GM21825 (cell line): Measurements from ENCODE around the gene KDM3B.
A peak's percentile ranks its signal among the peaks of the same experiment; 100 is the strongest.
"Not testable (repeated sequence)": the region's sequence is repeated elsewhere in the genome, so short reads cannot be mapped to it uniquely, and the experiment has no call there.

ENCODE experiments used
- ATAC-seq: cut with Tn5 transposase; IDR thresholded peaks from one replicate; pipeline ENCODE4 v1.9.1; 2021; ENCODE audit warnings: mild to moderate bottlenecking, moderate library complexity; ENCODE audit not compliant: unreplicated experiment

Gene KDM3B

DNA sequence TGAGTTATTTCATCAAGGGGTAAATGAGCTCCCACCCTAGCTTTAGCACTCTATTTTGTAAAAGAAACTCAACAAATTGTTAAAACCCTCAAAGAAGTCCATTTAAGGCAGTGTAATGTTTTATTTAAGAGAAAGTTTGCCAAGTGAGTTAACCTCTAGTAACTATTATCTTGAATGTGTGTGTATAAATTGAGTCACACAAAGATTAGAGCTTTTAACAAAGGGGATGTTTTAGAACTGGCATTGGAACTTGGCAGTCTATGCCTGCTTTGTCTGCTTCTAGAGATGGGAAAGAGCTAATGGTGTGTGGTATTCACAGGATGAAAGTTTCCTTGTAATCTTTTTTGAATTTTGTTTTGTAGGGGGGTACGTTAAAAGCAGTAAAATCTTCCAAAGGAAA, 33.2 kb downstream of the KDM3B start:
- ATAC-seq: no peak

DNA sequence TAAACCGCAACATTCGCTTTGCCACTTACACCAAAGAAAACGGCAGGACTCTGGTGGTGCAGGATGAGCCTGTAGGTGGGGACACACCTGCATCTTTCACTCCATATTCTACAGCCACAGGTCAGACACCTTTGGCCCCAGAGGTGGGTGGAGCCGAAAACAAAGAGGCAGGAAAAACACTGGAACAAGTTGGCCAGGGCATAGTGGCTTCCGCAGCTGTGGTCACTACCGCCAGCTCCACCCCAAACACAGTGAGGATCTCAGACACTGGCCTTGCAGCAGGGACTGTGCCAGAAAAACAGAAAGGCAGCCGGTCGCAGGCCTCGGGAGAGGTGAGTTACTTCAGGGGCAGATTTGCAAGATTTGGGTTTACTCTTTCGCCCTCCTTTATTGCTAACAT, 33.8 kb downstream of the KDM3B start:
- ATAC-seq: no peak

DNA sequence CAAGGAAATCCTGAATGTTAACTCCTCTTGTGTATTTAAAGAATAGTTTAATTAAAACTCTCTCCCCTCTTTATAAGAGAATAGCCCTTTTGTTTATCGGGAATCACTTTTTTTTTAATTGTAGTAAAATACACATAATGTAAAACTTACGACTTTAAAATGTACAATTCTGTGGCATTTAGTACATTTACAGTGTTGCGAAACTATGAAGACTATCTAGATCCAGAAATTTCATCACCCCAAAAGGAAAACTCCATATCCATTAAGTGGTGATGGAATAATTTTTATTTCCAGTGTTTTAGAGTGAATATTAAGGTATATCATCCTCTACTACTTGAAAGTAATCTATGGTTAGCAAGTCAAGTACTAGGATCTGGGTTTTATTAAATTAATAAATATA, 36.8 kb downstream of the KDM3B start:
- no peak for ATAC-seq

DNA sequence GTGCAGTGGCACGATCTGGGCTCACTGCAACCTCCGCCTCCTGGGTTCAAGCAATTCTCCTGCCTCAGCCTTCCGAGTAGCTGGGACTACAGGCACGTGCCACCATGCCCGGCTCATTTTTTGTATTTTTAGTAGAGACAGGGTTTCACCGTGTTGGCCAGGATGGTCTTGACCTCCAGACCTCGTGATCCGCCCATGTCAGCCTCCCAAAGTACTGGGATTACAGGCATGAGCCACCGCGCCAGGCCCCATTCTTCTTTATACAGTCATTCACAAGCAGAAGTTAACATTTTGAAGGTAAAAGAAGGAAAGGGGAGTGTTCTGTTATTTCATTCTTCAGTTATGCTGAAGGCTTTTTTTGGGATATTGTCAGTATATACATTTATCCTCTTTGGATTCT, 37.4 kb downstream of the KDM3B start:
- not testable (repeated sequence) for ATAC-seq

DNA sequence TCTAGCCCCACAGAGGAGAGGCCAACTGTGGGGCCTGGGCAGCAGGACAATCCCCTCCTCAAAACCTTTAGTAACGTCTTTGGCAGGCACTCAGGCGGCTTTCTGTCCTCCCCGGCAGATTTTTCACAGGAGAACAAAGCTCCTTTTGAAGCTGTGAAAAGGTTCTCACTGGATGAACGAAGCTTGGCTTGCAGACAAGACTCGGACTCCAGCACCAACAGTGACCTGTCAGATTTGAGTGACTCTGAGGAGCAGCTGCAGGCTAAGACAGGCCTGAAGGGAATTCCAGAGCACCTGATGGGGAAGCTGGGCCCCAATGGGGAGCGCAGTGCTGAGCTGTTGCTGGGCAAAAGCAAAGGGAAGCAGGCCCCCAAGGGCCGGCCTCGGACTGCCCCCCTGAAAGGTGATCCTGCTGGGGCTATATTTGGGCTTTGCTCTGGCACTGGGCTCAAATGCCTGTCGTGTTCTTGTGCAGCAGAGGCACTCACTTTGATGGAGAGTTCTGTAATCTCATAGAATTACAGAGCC, 39.4 kb downstream of the KDM3B start:
- no peak for ATAC-seq

DNA sequence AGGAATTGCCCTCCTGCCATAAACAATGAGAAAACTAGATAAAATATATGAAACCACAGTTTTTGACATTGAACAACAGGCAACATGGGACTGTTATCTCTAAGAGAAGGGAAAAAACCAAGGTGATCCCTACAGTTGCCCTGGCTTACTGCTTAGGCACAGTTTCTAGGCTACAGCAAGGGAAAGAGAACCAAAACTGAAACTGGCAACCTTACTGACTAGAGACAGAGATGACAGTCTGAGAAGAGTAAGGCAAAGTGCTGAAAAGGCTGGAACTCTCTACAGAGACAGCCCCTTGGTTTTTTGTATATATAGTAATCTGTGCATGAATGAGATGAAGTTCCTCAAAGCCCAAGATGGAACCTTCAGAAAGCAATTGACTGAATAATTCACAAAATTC, 50.2 kb downstream of the KDM3B start:
- no peak for ATAC-seq

DNA sequence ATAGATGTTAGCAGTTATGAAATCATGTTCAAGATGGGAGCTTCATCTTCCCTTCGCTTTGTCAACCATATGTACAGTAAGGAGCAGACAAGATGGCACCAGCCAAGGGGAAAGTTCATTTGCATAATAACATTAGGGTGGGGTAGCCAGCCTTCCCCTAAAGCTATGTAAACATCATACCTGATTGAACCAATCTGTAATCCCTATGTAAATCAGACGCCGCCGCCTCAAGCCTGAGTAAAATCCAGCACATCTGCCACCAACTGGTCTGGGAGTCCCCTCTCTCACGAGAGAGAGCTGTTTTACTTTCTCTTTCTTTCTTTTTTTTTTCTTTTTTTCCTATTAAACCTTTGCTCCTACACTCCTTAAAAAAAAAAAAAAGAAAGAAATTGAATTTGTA, 55.5 kb downstream of the KDM3B start:
- peak; percentile 81 for ATAC-seq

DNA sequence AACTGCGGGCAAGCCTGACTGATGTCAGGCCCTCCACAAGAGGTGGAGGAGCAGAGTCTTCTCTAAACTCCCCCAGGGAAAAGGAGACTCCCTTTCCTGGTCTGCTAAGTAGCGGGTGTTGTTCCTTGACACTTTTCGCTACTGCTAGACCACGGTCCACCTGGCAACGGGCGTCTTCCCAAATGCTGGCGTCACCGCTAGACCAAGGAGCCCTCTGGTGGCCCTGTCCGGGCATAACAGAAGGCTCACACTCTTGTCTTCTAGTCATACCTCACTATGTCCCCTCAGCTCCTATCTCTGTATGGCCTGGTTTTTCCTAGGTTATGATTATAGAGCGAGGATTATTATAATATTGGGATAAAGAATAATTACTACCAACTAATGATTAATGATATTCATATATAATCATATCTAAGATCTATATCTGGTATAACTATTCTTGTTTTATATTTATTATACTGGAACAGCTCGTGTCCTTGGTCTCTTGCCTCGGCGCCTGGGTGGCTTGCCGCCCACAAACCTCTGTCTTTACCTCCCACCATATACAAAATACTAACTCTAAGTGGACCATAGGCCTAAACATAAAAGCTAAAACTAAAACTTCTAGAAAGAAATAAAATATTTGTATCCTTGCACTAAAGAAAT, 58.6 kb downstream of the KDM3B start:
- ATAC-seq: not testable (repeated sequence)

DNA sequence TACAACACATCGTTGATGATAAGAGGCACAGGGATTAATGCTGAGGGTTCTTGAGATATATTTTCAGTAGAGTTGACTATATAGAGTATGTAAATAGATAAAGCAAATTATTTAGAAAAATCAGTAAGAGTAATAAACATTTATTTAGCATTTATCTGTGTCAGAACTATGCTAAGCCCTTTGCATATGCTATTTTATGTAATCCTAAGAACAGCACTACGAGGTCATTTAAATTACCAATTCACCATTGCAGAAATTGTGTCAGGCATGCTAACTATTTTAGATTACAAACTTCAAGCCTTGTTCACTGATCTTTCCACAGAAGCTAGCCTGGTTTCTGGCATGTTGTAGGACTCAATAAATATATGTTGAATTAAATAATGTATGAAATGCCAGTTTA, 66.0 kb downstream of the KDM3B start:
- ATAC-seq: no peak

DNA sequence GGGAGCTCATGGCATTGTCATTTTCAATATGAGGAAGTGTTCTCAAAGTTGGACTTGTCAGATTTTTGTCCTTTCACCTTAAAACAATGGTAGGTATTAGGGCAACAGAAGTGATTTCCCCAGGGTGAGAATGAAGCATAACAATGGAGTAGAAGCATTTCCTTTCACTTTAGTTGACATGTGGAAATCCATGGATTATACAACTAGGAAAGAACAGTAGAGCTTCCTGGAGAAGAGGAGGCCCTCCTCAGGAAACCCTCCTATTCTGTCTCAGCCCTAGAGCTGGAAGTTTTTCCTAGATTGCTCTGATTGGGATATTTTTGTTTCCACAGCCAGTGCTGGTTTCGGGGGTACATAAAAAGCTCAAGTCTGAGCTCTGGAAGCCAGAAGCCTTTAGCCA, 72.6 kb downstream of the KDM3B start:
- ATAC-seq: no peak

DNA sequence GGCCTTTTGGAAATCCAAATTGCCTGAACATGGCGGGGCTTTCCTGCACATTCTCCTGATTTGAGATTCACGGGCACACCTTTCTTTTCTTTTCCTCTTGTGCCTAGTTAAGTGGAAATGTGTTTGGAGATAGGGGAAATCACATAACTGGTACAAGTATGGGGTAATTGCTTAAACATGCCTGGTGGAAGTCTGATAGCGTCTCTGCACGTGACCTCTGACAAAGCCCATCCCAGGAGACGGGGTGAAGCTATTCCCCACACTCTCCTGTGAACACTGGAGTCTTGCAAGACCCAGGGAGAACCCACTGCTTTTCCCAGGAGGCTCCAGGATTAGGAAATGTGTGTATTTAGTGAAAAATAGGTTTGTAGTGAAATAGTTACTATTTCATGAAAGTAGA, 83.5 kb downstream of the KDM3B start:
- ATAC-seq: no peak

DNA sequence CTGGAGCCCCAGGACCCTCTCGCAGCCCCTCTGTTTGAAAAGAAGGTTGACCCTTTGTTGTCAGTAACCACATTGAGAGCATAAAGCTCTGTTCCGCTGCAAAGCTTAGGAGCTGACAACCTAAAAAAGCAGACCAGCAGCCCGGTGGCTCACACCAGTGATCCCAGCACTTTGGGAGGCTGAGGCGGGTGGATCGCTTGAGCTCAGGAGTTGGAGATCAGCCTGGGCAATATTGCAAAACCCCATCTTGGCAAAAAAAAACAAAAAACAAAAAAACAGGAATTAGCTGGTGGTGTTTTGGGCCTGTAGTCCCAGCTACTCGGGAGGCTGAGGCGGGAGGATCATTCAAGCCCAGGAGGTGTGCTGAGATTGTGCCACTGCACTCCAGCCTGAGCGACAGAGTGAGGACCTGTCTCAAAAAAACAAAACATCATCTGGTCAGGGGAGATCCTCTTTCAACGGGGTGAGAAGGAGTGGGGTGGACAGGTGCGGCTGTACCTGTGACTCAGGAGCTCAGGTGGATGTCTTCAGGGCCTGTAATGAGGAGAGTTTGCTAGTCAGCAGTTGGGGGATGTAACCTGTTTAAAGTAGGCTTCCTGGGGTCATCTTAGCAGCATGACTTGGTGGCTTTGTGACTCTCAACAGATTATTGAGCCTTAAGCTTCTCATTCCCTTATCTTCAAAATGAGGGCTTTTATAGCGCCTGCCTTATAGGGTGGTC, 85.7 kb downstream of the KDM3B start:
- no peak for ATAC-seq

DNA sequence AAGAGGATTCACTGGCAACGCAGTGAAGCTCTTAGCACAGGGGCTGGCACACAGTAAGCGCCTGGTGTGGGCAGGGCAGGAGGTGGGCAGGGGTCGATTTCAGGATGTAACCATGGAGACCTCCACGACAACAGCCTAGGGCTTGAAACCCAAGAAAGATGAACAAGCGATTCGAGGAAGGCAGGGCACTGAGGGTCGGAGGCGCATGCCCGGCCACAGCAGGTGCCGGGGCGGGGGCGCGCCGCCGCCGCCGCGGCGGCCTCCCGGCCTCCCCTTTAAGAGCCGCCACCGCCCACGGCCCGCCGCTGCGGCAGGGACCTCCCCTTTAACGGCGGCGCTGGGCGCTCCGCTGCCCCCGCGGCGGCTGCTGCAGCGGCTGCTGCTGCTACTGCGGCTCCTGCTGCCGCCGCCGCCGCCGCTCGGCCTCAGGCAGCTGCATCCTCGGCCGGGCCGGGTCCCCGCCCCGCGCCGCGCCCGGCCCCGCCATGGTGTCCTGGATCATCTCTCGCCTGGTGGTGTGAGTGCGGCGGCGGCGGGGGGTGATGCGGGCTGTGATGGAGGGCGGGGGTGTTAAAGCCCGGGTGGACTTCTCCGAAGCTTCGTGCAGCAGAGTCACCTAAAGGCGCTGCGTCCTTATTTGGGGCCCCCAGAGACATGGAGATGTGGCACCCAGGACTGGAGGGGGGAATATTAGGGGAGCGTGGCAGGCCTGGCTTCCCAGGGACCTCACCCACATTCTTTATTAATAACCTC, 86.4 kb downstream of the KDM3B start, which contains the start of gene REEP2:
TSS of gene REEP2 (plus strand) at position 334 of the 753 bp plus-strand sequence. CDS start at position 486, 152 bp downstream.
- peak; percentile 68 for ATAC-seq

DNA sequence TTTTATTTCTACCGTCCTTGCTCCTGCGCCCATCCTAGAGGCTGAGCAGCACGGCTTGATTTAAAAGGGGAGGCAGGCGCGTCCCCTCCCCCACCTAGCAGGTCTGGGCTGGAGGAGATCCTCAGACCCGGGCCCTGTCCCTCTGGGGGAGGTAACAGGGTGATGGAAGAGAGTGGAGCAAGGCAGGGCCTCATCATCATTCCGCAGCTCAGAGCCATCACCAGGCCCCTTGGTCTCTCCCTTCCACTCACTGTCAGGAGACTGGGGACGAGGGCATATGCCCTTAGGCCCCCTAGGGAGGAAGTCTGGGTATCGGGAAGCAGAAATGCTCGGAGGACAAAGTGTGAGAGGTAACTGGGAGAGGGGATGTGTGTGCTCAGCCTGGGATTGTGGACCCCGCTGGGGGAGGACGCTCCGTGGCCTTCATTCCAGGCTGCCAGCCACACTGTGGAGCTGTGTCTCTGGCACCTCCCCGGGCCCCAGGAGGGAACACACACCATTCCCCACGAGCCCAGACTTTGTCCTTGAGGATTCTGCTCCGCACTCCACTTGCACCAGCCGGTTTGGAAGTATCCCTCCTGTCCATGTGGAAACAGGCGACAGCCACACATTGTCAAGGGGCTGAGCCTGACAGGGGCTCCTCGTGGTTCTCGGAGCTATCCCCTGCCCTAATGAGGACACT, 87.1 kb downstream of the KDM3B start:
- no peak for ATAC-seq

DNA sequence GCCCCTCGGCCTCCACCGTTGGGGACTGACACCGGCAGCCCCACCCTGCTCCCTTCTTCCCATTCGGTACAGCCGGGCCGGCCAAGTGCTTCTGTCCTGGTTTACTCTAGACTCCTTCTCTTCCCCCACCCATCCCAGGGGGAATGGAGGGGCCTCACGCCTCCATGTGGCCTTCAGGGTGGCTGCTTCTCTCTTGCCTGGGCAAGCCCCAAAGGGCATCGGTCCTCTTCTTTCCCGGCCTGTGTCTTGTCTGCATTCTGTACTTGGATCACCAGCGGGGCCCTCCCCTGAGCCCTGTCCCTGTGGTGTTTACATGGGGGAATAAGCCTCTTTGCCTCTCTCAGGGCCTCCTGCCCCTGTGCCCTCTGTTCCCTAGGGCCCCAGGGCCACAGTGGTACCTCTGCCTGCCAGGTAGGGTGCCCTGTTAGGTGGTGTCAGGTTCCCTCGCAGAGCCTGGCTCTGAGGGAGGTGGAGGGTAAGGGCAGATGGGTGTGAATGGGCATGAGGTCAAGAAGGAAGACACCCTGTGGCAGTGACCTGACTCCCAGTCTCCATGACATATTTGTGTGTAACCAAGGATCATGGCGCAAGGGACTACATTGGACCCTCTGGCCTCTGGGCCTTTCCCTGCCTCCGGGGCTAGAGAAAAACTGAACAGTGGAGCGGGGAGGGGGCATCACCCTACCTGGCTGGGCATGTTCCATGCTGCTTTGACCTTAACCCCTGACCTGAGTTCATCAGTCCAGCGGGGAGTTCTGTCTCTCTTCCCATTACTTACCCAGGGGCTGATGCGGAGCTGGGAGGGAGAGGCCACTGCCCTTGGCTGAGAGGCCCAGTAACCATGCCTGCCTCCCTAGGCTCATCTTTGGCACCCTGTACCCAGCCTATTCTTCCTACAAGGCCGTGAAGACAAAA, 87.9 kb downstream of the KDM3B start:
- no peak for ATAC-seq

DNA sequence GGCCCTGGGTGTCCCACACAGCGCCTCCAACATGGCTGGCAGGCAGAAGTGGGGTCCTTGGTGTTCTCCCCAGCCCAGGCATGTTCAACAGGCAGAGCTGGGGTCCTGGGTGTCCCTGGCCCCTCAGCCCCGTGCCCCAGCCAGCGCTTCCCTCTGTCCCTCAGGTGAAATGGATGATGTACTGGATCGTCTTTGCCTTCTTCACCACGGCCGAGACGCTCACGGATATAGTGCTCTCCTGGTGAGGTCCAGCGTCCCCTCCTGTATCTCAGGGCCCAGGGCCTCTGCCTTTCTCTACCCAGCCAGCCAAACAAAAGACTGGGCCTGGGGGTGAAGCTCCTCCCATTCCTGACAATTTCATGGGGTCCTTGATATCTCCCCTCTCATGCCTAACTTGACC, 88.7 kb downstream of the KDM3B start:
- ATAC-seq: no peak

DNA sequence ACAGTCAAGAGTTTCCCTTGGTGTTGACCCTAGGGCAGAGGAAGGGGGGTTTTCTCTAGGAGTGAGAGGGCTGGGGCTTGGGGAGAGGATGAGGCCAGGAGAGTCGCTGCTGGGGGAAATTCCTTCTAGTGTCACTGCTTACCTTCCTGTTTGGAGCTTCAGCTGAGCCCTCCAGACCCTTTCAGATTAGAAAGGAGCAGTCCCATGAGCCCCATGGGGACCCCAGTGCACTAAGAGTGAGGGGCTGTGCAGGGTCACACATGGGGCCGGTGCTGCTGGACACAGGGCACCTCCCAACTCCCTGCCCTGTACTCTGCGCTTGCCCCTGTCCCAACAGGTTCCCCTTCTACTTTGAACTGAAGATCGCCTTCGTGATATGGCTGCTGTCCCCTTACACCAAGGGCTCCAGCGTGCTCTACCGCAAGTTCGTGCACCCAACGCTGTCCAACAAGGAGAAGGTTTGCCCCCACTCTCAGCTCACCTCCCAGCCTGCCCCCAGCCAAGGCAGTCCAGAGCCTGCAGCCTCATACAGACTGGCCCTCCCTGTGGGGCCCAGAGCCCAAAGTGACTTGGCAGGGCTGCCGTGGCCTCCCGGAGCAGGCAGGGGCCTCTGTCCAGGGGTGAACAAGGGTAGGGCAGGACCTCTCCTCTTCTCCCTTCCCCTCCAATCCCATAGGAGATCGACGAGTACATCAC, 91.7 kb downstream of the KDM3B start:
- no peak for ATAC-seq

DNA sequence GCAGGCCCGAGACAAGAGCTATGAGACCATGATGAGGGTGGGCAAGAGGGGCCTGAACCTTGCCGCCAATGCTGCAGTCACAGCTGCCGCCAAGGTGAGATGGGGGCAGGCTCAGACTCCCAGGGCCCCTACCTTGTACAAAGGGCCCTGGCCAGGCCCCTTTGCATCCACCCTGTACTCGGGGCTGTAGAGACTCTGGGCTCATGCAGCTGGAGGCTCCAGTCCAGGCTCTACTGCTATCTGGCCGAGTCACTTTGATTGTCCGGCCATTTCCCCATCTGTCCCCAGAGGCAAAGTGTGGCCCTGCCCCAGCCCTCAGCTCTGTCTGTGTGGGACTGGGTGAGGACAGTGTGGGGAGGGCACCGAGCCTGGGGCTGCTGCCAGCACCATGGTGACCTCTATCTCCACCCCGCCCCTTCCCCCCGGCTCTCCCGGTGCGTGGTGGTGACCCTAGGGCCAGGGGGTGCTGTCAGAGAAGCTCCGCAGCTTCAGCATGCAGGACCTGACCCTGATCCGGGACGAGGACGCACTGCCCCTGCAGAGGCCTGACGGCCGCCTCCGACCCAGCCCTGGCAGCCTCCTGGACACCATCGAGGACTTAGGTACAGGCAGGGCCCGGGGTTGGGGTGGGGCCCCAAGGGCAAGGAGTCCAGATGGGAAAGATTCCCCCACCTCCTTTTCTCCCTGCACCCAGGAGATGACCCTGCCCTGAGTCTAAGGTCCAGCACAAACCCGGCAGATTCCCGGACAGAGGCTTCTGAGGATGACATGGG, 92.5 kb downstream of the KDM3B start:
- ATAC-seq: no peak
